AG10803 (cell line): ENCODE data around the gene LMX1B.
A peak's percentile ranks its signal among the peaks of the same experiment; 100 is the strongest.

Experiments used
- DNase-seq: peaks from one replicate; pipeline ENCODE4 v3.0.0; 2010; ENCODE audit warnings: low read depth
- H3K4me3 ChIP-seq: 2 replicates; pipeline ENCODE4 v1.5.1; 2011; ENCODE audit warnings: mild to moderate bottlenecking, low read length, control low read depth
- CTCF ChIP-seq: conservative IDR thresholded peaks from 2 replicates; pipeline ENCODE4 v1.5.1; 2011; ENCODE audit warnings: mild to moderate bottlenecking, low read length, control low read depth, inconsistent platforms

Gene LMX1B

GRCh38 chr9:126621919-126622735 is 8.4 kb downstream of the LMX1B start:
- TF ChIP-seq CTCF: no peak
- no peak overlapping the region for H3K4me3 ChIP-seq
- no peak for DNase-seq

- no peak overlapping the region for H3K4me3 ChIP-seq
- no peak for TF ChIP-seq CTCF
- DNase-seq: no peak
Measured at GRCh38 chr9:126623314-126623666, 9.6 kb downstream of the LMX1B start.

DNA sequence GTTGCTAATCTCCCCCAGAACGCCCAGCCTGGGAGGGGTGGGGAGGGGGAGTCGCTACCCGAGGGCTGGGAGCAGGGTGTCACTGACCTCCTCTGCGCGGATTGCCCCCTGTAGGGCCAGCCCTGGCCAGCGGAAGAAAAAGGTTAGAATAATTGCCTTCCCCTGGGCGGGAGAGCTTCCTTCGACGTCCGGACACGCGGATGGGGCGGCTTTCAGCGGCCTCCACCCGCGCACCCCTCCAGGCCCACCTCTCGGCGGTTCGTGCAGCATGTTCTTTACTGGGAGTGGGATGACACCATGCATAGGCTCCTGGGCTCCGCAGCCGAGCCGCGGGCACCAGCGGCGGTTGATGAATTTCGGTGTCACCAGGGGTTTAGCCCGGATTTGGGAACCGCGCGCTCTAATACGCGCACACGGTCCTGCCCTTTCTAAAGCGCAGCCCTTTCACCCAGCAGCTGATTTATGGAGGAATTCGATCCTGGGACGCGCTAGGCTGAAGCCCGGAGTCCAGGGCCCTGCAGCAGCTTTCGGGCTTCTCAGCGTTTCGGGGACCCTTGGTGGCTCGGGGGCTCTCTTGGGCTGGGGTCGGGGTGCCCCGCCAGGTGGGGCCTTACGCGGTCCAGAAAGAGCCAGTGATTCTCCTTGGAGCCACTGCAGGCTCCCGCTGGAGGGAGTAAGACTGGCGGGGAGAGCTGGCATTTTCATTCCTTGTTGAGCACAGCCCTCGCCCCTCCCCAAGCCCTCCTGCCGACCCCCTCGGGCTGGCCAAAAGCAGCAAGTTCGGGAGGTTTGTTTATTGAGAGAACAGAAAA is 10.1 kb downstream of the LMX1B start:
- no peak for DNase-seq
- no peak for TF ChIP-seq CTCF
- H3K4me3 ChIP-seq: no peak overlapping the region

GRCh38 chr9:126624479-126624826 is 10.7 kb downstream of the LMX1B start:
- DNase-seq: no peak
- no peak for TF ChIP-seq CTCF
- H3K4me3 ChIP-seq: no peak overlapping the region

- no peak for DNase-seq
- no peak for TF ChIP-seq CTCF
- no peak overlapping the region for H3K4me3 ChIP-seq
Measured at GRCh38 chr9:126624912-126625311, 11.2 kb downstream of the LMX1B start.

DNA sequence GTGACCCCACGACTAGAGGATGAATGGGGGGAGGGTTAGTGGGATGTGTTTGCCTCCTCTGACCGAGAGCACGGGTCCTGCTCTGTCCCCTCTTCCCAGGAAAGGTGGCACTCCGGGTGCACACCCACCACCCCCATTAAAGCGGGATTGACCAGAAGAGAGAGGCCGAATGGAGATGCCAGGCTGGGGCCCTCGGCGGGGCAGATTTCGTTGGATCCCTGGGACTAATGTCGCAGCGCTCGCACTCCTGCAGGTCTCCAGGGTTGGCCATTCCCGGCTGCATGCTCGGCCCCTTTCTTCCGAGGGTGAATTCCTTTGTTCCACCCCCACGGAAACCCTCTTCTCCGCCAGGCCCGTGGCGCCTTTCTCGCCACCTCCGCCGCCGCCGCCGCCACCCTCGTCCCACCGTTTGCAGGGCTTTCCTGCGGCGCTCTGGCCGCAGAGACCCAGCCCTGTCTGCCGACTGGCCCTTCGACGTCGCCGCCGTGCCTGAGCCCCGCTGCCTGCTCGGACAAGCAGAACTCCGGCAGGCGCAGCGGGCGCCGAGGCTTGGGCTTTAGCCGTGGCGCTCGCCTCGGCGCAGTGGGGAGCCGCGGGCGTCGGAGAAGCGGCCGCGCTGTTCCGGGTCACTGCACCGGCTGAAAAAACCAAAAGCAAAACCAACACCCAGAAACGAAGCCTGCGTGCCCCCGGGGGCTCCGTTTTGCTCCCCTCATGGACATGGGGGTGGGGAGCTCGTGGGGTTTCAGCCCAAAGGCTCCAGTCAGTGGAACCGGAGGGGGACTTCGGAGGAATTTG is 11.8 kb downstream of the LMX1B start:
- no peak for DNase-seq
- H3K4me3 ChIP-seq: peak overlapping the region; percentile 20; the same call in 1 of the 2 replicates

More for the DNA sequence above, 11.8 kb downstream of the LMX1B start:
- TF ChIP-seq CTCF: no peak
